Stimulated activated CD8-positive, alpha-beta memory T cell treated with anti-CD3 and anti-CD28 coated beads, Interleukin-4, amount 100 ng/mL, for 48 hours (primary cell): Measurements from ENCODE around the gene HOXA2.

Source experiments
- DNase-seq: peaks from one replicate; pipeline ENCODE4 v3.0.0-alpha.2; 2020

HOXA2 gene

DNA sequence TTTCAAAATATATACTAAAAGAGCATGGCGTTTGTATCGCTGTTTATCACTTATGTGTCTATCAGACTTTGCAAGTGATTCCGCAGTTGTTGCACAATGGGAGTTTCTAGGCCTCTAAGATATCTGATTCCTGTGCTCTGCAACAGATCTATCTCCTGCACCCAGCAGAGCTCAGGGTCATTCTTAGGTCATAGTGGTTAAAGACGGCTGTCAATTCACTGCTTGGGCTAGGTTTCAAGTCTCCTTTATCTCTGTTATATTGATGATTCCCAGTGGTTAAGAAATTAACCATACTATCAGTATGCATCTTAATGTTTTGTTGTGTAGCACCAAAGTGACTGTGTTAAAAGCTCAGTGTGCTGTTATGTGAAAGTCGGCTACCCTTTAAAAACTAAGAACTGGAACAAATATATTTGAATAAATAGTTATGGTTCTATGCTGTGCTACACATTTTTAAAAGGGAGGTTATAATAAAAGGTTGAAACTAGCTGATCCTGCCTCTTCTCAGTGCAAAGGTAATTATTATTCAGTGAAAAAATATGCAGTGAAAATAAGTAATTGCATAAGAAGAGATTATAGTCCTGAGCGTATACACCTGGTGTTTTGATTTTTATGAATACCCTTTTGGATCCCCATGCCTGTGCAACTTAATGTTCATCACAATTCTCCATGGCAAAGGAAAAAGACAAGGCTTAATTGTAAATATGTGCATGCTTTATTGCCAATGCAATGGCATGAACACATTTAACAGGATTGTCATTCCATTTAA, 30.7 kb downstream of the HOXA2 start:
- no peak for DNase-seq

DNA sequence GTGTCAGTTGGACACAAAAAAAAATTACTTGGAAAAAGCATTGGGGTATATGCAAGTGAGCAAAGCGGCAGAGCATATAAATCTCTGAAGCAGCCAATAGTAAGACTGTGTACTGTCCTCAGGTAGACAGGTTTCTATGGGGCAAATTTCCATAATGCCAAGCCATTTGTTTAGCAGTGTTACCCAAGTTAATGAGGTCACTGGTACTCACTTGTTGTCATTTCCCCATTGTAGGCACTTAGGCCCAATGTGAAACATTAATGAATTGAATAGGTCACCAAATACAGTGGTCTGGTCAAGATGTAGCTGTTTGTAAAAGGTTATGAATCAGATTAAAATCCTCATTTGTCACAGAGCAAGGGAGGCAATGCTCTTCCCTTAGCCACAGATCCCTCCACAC, 34.2 kb downstream of the HOXA2 start:
- no peak for DNase-seq

DNA sequence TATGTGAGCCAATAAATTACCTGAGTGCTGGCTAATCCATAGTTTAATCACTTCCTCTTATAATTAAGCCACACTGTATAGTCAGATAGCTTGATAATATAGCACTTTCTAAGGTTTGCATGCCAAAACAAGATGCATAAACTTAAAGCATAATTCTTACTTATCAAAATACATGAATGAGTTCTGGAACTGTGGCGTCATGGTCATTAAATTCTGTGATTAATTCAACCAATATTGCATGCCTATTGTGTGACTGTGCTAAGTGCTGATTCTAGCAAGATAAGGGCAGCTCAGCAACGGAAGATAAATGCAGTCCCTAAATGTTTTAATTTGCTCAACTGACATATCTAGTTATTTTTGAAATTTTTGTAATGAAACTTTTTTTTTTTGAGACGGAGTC, 36.3 kb downstream of the HOXA2 start:
- no peak for DNase-seq

DNA sequence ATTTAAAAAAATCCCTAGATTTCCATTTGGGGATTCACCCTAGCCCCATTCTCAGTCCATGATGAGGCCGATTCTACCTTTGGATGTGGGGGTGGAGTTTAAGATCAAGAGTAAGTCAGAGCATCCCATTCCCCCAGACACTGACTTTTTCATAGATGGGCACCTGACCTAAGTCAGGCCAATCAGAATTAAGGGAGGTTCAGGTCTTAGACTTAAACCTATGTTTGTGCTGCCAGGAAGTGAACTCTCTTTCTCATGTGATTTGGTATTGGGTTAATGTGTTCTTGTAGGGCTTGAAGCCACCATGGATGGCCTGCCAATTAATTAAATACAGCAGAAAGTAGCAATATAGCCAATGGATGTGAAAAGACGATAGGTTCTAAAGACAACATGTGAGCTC, 36.8 kb downstream of the HOXA2 start:
- DNase-seq = no peak

DNA sequence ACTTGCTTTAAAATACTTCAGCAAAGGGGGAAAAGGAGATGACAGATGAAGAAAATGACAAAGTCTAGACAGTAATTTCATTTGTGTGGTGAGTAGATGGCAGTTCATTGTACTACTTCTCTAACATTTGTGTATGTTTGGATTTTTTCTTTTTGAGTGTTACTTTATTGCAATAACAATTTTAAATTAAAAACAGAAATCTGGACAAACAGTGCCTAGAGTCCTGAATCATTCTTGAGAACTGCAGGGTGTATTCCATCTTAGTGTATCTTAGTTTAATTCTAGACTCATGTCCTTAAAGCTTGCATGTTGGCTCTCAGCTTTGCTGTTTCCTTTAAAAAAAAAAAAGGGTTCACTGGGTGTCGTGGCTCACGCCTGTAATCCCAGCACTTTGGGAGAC, 37.8 kb downstream of the HOXA2 start:
- no peak for DNase-seq

DNA sequence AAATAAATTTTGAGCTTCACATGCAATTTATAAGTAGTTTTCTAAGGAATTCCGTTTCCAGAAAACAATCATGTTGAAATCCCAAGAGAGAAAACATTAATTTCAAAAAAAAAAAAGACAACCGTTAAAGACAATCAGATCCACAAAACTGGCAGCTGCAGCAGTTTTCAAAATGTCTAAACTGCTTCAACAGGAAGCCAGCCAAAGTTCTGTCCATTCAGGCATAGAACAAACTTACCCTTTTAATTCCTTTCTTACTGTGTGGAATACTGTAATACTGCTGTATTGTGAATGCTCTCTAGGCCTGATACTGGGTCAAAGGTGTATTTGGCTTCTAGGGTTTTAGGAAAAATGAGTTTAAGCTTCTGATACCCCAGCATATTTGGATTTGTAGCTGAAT, 38.3 kb downstream of the HOXA2 start:
- no peak for DNase-seq

DNA sequence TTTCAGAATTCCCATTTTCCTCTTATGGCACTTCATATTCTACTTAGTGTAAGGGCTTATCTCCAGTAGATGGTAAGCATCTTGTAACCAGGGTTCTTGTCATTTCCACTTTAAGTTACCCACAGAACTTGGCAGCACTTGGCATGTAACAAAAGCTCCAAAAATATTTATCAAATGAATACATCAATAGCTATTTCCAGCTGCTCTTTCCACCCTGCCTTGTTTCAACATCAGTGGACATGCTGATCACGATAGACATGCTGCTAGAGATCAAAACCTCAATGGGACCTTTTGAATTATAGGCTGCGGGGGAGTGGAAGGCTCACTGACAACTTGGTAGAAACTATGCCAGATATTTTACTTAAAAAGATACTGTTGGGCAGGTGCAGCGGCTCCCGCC, 39.5 kb downstream of the HOXA2 start:
- no peak for DNase-seq

DNA sequence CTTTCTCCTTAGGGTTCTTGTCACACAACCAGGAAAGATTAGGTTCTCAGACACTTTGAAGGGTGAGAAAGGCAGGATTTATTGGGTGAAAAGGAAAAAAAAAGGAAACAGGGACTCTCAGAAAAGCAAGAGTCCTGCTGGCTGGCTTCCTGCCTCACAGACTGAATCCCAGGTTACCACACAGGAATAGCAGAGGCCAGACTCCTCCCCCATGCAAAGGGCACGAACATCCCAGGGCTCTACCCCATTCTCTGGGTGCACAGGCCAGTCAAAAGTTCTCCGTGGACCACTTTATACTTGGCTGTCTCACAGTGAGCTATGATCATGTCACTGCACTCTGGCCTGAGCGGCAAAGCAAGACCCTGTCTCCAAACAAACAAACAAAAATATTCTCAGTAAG, 49.3 kb downstream of the HOXA2 start:
- DNase-seq = no peak

DNA sequence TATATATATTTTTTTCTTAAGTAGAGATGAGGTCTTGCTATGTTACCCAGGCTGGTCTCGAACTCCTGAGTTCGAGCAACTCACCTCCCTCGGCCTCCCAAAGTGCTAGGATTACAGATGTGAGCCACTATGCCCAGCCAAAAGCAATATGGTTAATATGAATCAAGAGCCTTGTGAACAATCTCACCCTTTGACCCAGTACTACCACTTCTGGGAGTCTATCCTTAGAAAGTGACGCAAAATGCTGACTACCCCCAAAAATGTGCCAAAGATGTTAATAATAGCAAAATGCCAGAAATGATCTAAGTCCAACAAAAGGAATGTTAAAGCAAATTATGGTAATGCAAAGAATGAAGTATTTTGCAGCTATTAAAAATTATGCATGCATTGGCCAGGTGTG, 51.0 kb downstream of the HOXA2 start:
- no peak for DNase-seq
